Right kidney (tissue), 1 donor: Measurements from ENCODE around the gene CLEC4F.
"Not testable (repeated sequence)": the region's sequence is repeated elsewhere in the genome, so short reads cannot be mapped to it uniquely, and the experiment has no call there.

ENCODE experiments used
- DNase-seq: peaks from one replicate; pipeline ENCODE4 v3.0.0-alpha.2; 2016

CLEC4F gene

GRCh38 chr2:70826696-70827350 is 6.4 kb upstream of the CLEC4F start:
- DNase-seq, result no peak

- no peak for DNase-seq
These were observed 2.9 kb upstream of the CLEC4F start for GRCh38 chr2:70823249-70823648.

- no peak for DNase-seq
These were observed 2.4 kb upstream of the CLEC4F start for GRCh38 chr2:70822843-70823242.

- DNase-seq, result no peak
These were observed 3.0 kb downstream of the CLEC4F start for GRCh38 chr2:70817284-70817954.

GRCh38 chr2:70816726-70817125 is 3.7 kb downstream of the CLEC4F start:
- DNase-seq, result no peak

- DNase-seq, result no peak
These were observed 11.1 kb downstream of the CLEC4F start for GRCh38 chr2:70808983-70809958.

- no peak for DNase-seq
These were observed 12.6 kb downstream of the CLEC4F start for GRCh38 chr2:70807828-70808118.

GRCh38 chr2:70807102-70807827 is 13.1 kb downstream of the CLEC4F start:
- no peak for DNase-seq

GRCh38 chr2:70806620-70807019 is 13.8 kb downstream of the CLEC4F start:
- no peak for DNase-seq

- no peak for DNase-seq
These were observed 14.4 kb downstream of the CLEC4F start for GRCh38 chr2:70806013-70806412.

GRCh38 chr2:70801607-70802263 is 18.7 kb downstream of the CLEC4F start:
- no peak for DNase-seq

- DNase-seq, result no peak
These were observed 20.7 kb downstream of the CLEC4F start for GRCh38 chr2:70799706-70800105.

- not testable (repeated sequence) for DNase-seq
These were observed 22.4 kb downstream of the CLEC4F start for GRCh38 chr2:70797996-70798395.

GRCh38 chr2:70797506-70797905 is 22.9 kb downstream of the CLEC4F start:
- DNase-seq, result no peak

- DNase-seq, result no peak
These were observed 24.1 kb downstream of the CLEC4F start for GRCh38 chr2:70796262-70796661.

- no peak for DNase-seq
These were observed 25.0 kb downstream of the CLEC4F start for GRCh38 chr2:70795164-70795995.

GRCh38 chr2:70793450-70793849 is 26.9 kb downstream of the CLEC4F start:
- no peak for DNase-seq

GRCh38 chr2:70790136-70790828 is 30.1 kb downstream of the CLEC4F start, which contains the start of gene FIGLA:
Gene FIGLA, minus strand, starts transcription at chr2:70790643. Its CDS starts 5 bp downstream, at chr2:70790638.
- DNase-seq, result peak; percentile 75

GRCh38 chr2:70789304-70790135 is 30.9 kb downstream of the CLEC4F start:
- DNase-seq, result peak; percentile 74
